Epithelial cell of esophagus (primary cell): ENCODE results near the gene CRHBP.
"Not testable (repeated sequence)": the region's sequence is repeated elsewhere in the genome, so short reads cannot be mapped to it uniquely, and the experiment has no call there.

ENCODE experiments used
- DNase-seq: peaks from one replicate; pipeline ENCODE4 v3.0.0; 2010; ENCODE audit warnings: low read depth
- H3K4me3 ChIP-seq: 2 replicates; pipeline ENCODE4 v1.5.1; 2011; ENCODE audit warnings: mild to moderate bottlenecking, low read length, control low read depth
- TF ChIP-seq, protein P1 (sequence below): IDR thresholded peaks from 2 replicates; pipeline ENCODE4 v1.5.1; 2011; ENCODE audit warnings: low read depth, mild to moderate bottlenecking, low read length, control low read depth, inconsistent platforms; ENCODE audit not compliant: insufficient read depth; ENCODE audit errors: missing control alignments

Gene CRHBP

DNA sequence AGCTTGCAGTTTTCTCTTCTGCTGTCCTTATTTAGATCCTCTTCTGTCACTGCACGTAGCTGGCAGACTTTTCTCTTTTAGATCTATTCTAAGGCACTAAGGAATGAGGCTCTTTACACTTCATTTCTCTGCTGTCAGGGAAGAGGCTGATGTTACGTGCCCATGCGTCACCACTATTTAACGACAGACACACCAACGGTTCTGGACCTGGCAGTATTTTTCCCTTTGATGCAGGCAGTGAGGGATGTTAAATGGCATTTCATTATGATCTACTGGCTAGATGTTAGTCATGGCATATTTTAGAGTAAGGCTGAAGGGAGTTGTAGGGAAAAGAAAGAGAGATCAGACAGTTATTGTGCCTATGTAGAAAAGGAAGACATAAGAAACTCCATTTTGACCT is 8.2 kb upstream of the CRHBP start:
- TF ChIP-seq, protein P1, sequence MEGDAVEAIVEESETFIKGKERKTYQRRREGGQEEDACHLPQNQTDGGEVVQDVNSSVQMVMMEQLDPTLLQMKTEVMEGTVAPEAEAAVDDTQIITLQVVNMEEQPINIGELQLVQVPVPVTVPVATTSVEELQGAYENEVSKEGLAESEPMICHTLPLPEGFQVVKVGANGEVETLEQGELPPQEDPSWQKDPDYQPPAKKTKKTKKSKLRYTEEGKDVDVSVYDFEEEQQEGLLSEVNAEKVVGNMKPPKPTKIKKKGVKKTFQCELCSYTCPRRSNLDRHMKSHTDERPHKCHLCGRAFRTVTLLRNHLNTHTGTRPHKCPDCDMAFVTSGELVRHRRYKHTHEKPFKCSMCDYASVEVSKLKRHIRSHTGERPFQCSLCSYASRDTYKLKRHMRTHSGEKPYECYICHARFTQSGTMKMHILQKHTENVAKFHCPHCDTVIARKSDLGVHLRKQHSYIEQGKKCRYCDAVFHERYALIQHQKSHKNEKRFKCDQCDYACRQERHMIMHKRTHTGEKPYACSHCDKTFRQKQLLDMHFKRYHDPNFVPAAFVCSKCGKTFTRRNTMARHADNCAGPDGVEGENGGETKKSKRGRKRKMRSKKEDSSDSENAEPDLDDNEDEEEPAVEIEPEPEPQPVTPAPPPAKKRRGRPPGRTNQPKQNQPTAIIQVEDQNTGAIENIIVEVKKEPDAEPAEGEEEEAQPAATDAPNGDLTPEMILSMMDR: no peak
- H3K4me3 ChIP-seq: no peak overlapping the region
- no peak for DNase-seq

DNA sequence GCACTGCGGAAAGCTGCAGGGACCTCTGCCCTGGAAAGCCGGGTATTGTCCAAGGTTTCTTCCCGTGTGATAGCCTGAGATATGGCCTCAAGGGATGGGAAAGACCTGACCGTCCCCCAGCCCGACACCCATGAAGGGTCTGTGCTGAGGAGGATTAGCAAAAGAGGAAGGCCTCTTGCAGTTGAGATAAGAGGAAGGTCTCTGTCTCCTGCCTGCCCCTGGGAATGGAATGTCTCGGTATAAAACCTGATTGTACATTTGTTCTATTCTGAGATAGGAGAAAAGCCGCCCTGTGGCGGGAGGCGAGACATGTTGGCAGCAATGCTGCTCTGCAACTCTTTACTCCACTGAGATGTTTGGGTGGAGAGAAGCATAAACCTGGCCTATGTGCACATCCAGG is 7.6 kb upstream of the CRHBP start:
- not testable (repeated sequence) for H3K4me3 ChIP-seq, DNase-seq

DNA sequence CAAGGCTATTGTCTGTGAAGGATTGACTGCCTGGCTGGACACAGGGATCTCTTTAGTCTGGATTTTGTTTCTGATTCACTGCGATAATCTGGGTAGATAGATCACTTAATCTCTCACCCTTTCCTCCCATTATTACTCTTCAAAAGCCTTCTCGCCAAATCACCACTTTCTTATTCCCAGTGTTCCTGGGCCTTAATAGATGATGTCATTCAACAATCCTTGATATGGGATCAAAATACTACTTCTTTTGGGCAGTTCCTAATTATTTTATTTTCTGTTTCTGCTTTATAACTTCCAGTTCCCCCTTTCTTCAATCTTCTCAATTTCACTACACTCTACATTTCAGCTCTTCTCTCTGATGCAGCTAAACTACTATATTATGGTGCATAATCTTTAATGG is 6.8 kb upstream of the CRHBP start:
- H3K4me3 ChIP-seq: no peak overlapping the region
- TF ChIP-seq, protein P1: no peak
- no peak for DNase-seq

DNA sequence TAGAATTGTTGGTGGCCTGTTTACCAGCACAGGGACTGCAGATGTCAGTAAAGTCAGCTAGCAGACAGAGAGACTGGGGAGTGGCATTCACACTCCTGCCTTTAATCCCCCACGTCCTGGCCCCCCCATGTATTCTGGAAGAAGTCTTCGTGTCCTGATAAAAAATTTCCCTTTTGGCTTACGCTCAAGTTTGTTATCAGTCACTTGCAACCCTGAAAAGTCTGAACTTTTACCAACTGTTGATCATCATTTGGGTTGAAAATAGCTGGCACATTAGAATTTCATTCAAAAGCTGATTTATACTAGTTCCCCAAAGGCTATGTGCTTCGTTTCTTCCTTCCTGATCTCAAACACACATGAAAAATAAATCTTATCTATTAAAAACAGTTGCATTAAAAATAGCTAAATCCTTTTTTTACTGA is 5.8 kb upstream of the CRHBP start:
- TF ChIP-seq, protein P1: no peak
- no peak overlapping the region for H3K4me3 ChIP-seq
- no peak for DNase-seq

DNA sequence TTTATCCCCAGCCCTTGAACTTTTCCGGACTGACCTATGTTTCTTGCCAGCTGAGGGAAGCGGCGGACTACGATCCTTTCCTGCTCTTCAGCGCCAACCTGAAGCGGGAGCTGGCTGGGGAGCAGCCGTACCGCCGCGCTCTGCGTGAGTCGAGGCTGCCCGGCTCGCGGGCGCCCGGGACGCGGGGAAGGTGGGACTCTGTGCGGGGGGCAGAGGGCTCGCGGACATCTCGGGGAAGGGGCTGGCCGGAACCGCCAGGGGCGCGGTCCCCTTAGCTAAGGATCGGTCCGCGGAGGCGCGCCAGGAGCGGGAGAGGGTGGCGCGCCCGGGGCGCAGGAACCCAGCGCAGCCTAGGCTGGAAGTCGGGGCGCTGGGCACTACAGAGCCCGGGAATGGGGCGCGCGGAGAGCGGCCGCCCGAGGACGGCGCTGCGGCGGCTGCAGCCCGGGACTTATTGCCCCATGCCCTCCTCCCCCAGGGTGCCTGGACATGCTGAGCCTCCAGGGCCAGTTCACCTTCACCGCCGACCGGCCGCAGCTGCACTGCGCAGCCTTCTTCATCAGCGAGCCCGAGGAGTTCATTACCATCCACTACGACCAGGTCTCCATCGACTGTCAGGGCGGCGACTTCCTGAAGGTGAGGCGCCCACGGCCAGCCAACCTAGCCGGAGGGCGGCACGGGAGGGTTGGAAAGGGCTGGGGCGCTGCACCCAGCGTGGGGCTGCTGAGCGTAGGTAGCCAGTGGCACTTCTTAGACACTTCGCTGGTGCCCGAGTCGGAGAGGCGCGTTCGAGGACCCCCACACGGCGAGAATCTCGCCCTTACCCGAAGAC is 922 bp downstream of the CRHBP start:
- TF ChIP-seq, protein P1: no peak
- peak; percentile 12 for DNase-seq
- no peak overlapping the region for H3K4me3 ChIP-seq

DNA sequence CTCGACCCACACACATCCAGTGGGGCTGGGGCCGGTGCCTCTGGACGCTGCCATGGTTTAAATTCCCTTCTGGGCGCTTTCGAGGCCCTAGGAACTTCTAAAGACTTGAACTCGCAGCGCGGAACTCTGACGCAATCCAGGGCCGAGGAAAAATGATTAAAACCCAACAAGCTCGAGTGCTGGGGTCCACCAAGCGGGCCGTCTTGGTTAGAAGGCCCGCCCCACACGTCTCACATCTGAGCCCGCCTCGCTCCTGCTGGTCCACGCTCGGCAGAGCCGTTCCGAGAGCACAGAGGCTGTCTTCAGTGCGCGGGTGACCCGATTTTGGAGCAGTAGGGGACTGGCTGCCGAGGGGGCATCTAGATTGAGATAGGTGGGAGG is 1.5 kb downstream of the CRHBP start:
- TF ChIP-seq, protein P1: no peak
- no peak for DNase-seq
- no peak overlapping the region for H3K4me3 ChIP-seq

DNA sequence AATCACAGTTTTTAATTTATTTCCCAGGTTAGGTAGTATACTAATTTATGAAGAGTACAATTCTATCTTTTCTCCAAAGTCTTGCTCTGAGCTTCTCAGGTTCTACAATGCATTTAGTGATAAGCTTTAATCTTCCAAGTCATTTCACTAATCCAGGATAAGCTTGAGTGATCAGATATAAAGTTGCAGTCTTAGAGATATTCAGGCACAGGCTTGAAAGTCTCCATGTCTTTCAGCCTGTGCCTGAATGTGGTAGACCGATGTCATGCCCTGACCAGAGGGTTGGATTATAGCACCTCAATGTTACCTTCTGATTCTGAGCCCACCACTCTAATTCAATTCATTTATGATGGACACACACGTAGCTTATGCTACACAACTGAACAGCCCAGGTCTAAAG is 3.2 kb downstream of the CRHBP start:
- TF ChIP-seq, protein P1: no peak
- no peak overlapping the region for H3K4me3 ChIP-seq
- no peak for DNase-seq
